ENCODE measurements around the gene TXNRD2.

GRCh38 chr22:19844377-19845053 lies 97.1 kb downstream of the TXNRD2 start:
- TF ChIP-seq, protein P1, sequence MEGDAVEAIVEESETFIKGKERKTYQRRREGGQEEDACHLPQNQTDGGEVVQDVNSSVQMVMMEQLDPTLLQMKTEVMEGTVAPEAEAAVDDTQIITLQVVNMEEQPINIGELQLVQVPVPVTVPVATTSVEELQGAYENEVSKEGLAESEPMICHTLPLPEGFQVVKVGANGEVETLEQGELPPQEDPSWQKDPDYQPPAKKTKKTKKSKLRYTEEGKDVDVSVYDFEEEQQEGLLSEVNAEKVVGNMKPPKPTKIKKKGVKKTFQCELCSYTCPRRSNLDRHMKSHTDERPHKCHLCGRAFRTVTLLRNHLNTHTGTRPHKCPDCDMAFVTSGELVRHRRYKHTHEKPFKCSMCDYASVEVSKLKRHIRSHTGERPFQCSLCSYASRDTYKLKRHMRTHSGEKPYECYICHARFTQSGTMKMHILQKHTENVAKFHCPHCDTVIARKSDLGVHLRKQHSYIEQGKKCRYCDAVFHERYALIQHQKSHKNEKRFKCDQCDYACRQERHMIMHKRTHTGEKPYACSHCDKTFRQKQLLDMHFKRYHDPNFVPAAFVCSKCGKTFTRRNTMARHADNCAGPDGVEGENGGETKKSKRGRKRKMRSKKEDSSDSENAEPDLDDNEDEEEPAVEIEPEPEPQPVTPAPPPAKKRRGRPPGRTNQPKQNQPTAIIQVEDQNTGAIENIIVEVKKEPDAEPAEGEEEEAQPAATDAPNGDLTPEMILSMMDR (IDR thresholded peaks at IDR 0.05): no peak
- peak; percentile 18 for TF ChIP-seq POLR2A (IDR thresholded peaks at IDR 0.05)

Data from right lobe of liver (tissue), 4 donors.